Transverse colon (tissue), 4 donors: ENCODE data around the gene AVPR1B.

Source experiments
- CTCF ChIP-seq, 5 experiments: fragments of 200-600 bp in 3 of 5; fragments of 450-650 bp in 2 of 5; sonication (generic) in 3 of 5; IDR thresholded peaks; 1 replicate in 2 of 5; 2 replicates in 3 of 5; pipeline ENCODE4 v1.5.1; 2016 to 2017; ENCODE audit warnings: antibody characterized with exemption in 5 of 5, inconsistent platforms in 3 of 5, mild to moderate bottlenecking in 2 of 5, moderate library complexity in 1 of 5
- POLR2A ChIP-seq: fragments of 450-650 bp; IDR thresholded peaks from one replicate; pipeline ENCODE4 v1.6.1; 2016; ENCODE audit warnings: antibody characterized with exemption, mild to moderate bottlenecking, moderate library complexity
- POLR2AphosphoS5 ChIP-seq, 3 donors: sonication (generic); formaldehyde crosslinking; IDR thresholded peaks; one replicate each; pipeline ENCODE4 v1.6.1; 2016; ENCODE audit warnings: antibody characterized with exemption in 3 of 3

- TF ChIP-seq POLR2A, result no peak
- TF ChIP-seq POLR2AphosphoS5 (IDR thresholded peaks at IDR 0.05), result no peak
- no peak for TF ChIP-seq CTCF (IDR thresholded peaks at IDR 0.05)
These were observed 4.4 kb downstream of the AVPR1B start for GRCh38 chr1:206112600-206113301.
